ENCODE measurements around the gene SCAPER. TPM values are rescaled to one million over a fixed set of nuclear protein-coding genes. Genes with fewer than 3 reads are reported as not detected.

The SCAPER gene
- total and polyA plus RNA-seq, 10 of the 15 experiments (the other 5 are each of a cell fraction or from before 2014, with no cell fraction given) = 1.0 to 7.7 (median 3.9) TPM

DNA sequence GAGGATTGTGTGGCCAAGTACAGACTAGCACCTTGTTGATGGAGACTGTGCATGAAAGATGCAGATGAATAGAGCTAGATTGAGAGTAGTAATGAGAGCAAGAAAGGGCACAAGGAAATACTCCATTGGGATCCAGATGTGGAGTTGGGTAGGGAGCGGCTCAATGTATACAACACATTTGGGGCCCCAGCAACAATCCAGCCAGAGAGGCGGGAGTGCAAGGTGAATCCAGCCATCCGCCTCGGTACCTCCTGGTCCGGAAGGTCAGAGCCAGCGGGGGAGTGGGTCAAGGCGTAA lies 559.6 kb downstream of the SCAPER start (continued):
- TF ChIP-seq, protein P1, sequence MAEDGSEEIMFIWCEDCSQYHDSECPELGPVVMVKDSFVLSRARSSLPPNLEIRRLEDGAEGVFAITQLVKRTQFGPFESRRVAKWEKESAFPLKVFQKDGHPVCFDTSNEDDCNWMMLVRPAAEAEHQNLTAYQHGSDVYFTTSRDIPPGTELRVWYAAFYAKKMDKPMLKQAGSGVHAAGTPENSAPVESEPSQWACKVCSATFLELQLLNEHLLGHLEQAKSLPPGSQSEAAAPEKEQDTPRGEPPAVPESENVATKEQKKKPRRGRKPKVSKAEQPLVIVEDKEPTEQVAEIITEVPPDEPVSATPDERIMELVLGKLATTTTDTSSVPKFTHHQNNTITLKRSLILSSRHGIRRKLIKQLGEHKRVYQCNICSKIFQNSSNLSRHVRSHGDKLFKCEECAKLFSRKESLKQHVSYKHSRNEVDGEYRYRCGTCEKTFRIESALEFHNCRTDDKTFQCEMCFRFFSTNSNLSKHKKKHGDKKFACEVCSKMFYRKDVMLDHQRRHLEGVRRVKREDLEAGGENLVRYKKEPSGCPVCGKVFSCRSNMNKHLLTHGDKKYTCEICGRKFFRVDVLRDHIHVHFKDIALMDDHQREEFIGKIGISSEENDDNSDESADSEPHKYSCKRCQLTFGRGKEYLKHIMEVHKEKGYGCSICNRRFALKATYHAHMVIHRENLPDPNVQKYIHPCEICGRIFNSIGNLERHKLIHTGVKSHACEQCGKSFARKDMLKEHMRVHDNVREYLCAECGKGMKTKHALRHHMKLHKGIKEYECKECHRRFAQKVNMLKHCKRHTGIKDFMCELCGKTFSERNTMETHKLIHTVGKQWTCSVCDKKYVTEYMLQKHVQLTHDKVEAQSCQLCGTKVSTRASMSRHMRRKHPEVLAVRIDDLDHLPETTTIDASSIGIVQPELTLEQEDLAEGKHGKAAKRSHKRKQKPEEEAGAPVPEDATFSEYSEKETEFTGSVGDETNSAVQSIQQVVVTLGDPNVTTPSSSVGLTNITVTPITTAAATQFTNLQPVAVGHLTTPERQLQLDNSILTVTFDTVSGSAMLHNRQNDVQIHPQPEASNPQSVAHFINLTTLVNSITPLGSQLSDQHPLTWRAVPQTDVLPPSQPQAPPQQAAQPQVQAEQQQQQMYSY (CRISPR knock-in tag; IDR thresholded peaks at IDR 0.05) = no peak
- no peak for TF ChIP-seq IKZF2 (IDR thresholded peaks at IDR 0.05)

DNA sequence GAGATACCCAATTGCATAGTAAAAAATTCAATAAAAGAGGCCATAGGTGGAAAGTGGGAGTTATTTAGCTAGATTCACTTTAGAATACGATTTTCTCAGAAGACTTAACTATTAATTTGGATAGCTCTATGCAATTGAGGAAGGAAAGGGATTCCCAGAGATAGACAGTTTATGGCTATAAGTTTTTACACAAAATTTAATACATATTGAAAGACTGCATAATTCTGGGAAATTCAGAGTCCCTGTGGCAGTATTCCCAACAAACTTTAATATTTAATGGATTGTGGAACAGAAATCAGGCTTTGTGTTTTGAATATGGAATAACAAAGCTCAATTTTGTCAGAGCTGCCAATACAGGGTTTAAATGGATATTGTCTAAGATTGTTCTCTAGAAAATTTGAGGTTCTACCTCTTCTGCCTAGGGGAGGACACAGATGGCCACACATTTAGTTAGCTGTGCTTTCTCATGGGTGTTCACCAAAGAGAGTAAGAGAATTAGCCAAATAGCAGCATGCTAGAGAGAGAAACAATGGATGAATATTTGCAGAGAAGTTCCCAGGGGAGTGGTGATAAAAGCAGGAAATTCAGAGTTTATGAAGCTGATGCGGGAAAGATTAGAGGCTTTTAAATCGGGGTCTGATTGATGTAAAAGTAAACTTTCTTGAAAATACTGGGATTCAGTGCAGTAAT lies 560.1 kb downstream of the SCAPER start:
- Histone ChIP-seq H3K27ac (ENCODE audit: control insufficient read depth, insufficient read depth) (no peak overlapping the region), H3K4me1 (ENCODE audit: control insufficient read depth, insufficient read depth, low read length) (peaks cover 15% of the 10 kb centered on the region), H3K9me3 (replicated peaks; ENCODE audit: control insufficient read depth, insufficient read depth, low read length) (no peaks in the 10 kb centered on the region; the same call in 1 of the 3 replicates), H3K79me2 (ENCODE audit: control insufficient read depth, insufficient read depth, low read length) (no peaks in the 10 kb centered on the region), H3K36me3 (ENCODE audit: control insufficient read depth in 2 of 2, insufficient read depth in 2 of 2, low read length in 1 of 2) (no peaks in the 10 kb centered on the region), H3K27me3 (replicated peaks in 1 of 2; ENCODE audit: control insufficient read depth in 2 of 2, insufficient read depth in 2 of 2, low read length in 1 of 2) (peaks cover 21 to 39% of the 10 kb centered on the region in 2 experiments), H3K4me2 (ENCODE audit: control insufficient read depth, insufficient read depth) (no peak overlapping the region), H3K9ac (ENCODE audit: control insufficient read depth, insufficient read depth, low read length) (no peak overlapping the region), H3K4me3 (no peak overlapping the region), H4K20me1 (ENCODE audit: control insufficient read depth, insufficient read depth) (no peaks in the 10 kb centered on the region), H2AFZ (ENCODE audit: control insufficient read depth, low read depth, low read length) (no peak overlapping the region)
- DNase-seq (ENCODE audit: low read depth, low spot score) = no peak
- no peak for ATAC-seq
- RAD21 ChIA-PET (ENCODE audit: unreplicated experiment) = interaction anchor here (0.6 to 1.2 kb wide), 2 partner anchors 9 to 34 kb away, joined by 3 read pairs; partner anchors contain the start of genes ETFA and ISL2
- no TSS peak for BruUV-seq (replicated peaks)
- 32% methylated on average over 3 of the region's 3 CpGs for WGBS (ENCODE audit: insufficient coverage, insufficient replicate concordance, low lambda C conversion rate, missing lambda C conversion rate)
- CTCF ChIA-PET = interaction anchor here (0.9 to 1.9 kb wide), 5 partner anchors 9 to 17 kb away, joined by 3 to 7 read pairs (median 3); partner anchors contain the start of gene ISL2
- FAIRE-seq = no peak
- POLR2A ChIA-PET = no interaction called here
- in situ Hi-C loops (cut with MboI) (no loop called here), intact Hi-C loops (cut with micrococcal nuclease; ENCODE audit: unreplicated experiment) (loop anchor here (5.0 kb wide), 1 partner anchor 497 kb away; no protein-coding TSS in a partner anchor)
- SMC1A ChIA-PET (ENCODE audit: uncharacterized antibody, unreplicated experiment) = interaction anchor here (1.0 to 1.3 kb wide), 4 partner anchors 9 to 521 kb away, joined by 3 to 5 read pairs (median 3); partner anchors contain the start of gene ISL2
- no peak for TF ChIP-seq CBX3 (IDR thresholded peaks at IDR 0.05; ENCODE audit: borderline replicate concordance, low read depth)
- TF ChIP-seq ZSCAN29 (IDR thresholded peaks at IDR 0.05) = no peak
- no peak for TF ChIP-seq SMARCA5 (IDR thresholded peaks at IDR 0.05)
- TF ChIP-seq SIX5 (IDR thresholded peaks at IDR 0.05; ENCODE audit: low read depth, low read length, severe bottlenecking) = no peak
- TF ChIP-seq CEBPB (IDR thresholded peaks at IDR 0.05; ENCODE audit: borderline replicate concordance in 1 of 2, low read depth in 2 of 2, low read length in 2 of 2) = no peak
- no peak for TF ChIP-seq RELA (IDR thresholded peaks at IDR 0.05; ENCODE audit: borderline replicate concordance, partially characterized antibody)
- no peak for TF ChIP-seq MXI1 (IDR thresholded peaks at IDR 0.05; ENCODE audit: low read depth, low read length)
- TF ChIP-seq, protein P2, sequence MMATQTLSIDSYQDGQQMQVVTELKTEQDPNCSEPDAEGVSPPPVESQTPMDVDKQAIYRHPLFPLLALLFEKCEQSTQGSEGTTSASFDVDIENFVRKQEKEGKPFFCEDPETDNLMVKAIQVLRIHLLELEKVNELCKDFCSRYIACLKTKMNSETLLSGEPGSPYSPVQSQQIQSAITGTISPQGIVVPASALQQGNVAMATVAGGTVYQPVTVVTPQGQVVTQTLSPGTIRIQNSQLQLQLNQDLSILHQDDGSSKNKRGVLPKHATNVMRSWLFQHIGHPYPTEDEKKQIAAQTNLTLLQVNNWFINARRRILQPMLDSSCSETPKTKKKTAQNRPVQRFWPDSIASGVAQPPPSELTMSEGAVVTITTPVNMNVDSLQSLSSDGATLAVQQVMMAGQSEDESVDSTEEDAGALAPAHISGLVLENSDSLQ (IDR thresholded peaks at IDR 0.05) = no peak
- TF ChIP-seq FOXK2 (IDR thresholded peaks at IDR 0.05) = no peak
- TF ChIP-seq, protein P3, sequence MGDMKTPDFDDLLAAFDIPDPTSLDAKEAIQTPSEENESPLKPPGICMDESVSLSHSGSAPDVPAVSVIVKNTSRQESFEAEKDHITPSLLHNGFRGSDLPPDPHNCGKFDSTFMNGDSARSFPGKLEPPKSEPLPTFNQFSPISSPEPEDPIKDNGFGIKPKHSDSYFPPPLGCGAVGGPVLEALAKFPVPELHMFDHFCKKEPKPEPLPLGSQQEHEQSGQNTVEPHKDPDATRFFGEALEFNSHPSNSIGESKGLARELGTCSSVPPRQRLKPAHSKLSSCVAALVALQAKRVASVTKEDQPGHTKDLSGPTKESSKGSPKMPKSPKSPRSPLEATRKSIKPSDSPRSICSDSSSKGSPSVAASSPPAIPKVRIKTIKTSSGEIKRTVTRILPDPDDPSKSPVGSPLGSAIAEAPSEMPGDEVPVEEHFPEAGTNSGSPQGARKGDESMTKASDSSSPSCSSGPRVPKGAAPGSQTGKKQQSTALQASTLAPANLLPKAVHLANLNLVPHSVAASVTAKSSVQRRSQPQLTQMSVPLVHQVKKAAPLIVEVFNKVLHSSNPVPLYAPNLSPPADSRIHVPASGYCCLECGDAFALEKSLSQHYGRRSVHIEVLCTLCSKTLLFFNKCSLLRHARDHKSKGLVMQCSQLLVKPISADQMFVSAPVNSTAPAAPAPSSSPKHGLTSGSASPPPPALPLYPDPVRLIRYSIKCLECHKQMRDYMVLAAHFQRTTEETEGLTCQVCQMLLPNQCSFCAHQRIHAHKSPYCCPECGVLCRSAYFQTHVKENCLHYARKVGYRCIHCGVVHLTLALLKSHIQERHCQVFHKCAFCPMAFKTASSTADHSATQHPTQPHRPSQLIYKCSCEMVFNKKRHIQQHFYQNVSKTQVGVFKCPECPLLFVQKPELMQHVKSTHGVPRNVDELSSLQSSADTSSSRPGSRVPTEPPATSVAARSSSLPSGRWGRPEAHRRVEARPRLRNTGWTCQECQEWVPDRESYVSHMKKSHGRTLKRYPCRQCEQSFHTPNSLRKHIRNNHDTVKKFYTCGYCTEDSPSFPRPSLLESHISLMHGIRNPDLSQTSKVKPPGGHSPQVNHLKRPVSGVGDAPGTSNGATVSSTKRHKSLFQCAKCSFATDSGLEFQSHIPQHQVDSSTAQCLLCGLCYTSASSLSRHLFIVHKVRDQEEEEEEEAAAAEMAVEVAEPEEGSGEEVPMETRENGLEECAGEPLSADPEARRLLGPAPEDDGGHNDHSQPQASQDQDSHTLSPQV (IDR thresholded peaks at IDR 0.05) = no peak
- no peak for TF ChIP-seq CBX5 (IDR thresholded peaks at IDR 0.05; ENCODE audit: low read depth)

All from GM12878 (cell line).